ENCODE results near the gene CAPN14. TPM values are rescaled to one million over a fixed set of nuclear protein-coding genes. Genes with fewer than 3 reads are reported as not detected.

CAPN14 gene
- polyA plus RNA-seq, 4 donors, result 0.03 to 0.16 (median 0.08) TPM; not detected in 1

DNA sequence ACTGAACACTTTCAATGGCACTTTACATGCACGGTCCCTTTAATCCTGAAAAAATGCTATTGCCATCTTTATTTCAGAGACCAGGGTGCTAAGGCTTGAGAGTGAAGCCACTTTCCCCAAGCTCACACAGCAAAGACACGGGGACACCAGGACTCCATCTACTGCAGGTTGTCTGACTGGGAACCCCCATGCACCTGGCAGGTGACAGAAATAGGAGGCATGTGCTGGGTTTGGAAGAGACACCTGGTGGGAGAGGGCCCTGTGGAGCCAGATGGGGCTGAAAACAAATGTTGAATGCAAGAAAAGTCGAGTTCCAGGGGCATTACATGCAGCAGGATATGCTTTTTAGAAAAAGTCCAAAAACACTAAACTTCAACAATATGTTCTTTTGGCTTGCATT lies 11.4 kb upstream of the CAPN14 start:
- no peak for DNase-seq (ENCODE audit: low read depth in 4 of 4, low spot score in 2 of 4)

- no peak for DNase-seq (ENCODE audit: low read depth in 4 of 4, low spot score in 2 of 4)
Measured at GRCh38 chr2:31227711-31228125, 10.4 kb upstream of the CAPN14 start.

DNA sequence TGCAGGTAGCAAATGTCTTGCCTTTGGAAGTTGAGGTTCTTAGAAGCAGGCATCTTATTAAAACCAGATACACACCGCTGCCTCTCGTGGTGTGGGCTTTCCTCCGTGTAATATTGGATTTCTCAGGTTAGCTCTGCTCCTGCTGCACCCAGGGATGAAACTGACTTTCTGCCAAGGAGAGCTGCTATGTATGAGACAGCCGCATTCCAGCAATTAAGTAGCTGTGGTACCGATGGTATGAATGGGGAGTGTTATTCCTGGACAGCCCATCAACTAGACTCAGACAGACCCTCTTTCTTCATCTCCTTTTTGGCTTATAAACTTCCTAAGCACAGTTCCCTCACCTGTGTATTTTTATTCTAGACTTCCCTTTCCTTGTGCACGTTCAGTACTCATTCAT lies 9.8 kb upstream of the CAPN14 start:
- no peak for DNase-seq (ENCODE audit: low read depth in 4 of 4, low spot score in 2 of 4)

GRCh38 chr2:31226266-31226665 lies 9.0 kb upstream of the CAPN14 start:
- no peak for DNase-seq (ENCODE audit: low read depth in 4 of 4, low spot score in 2 of 4)

- no peak for DNase-seq (ENCODE audit: low read depth in 4 of 4, low spot score in 2 of 4)
Measured at GRCh38 chr2:31223749-31224148, 6.4 kb upstream of the CAPN14 start.

DNA sequence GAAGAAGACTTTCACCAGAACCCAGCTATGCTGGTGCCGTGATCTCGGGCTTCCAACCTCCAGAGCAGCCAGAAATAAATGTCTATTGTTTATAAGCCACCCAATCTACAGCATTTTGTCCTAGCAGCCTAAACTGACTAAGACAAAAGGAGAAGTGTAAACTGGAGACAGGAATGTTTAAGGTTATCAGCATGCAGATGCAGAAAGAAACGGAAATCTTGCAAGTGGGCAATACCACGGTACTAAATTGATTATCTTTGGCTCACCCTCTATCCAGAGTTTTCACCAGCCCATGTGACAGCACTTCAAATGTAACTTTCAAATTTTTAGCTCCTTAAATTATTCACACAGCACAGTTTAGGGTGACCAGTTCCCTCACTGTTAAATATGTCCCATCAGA lies 5.7 kb upstream of the CAPN14 start:
- no peak for DNase-seq (ENCODE audit: low read depth in 4 of 4, low spot score in 2 of 4)

- DNase-seq (ENCODE audit: low read depth in 4 of 4, low spot score in 2 of 4), result no peak
Measured at GRCh38 chr2:31222071-31222470, 4.8 kb upstream of the CAPN14 start.

- DNase-seq (ENCODE audit: low read depth in 4 of 4, low spot score in 2 of 4), result no peak
Measured at GRCh38 chr2:31221544-31221943, 4.2 kb upstream of the CAPN14 start.

- no peak for DNase-seq (ENCODE audit: low read depth in 4 of 4, low spot score in 2 of 4)
Measured at GRCh38 chr2:31219131-31219969, 2.0 kb upstream of the CAPN14 start.

- DNase-seq (ENCODE audit: low read depth in 4 of 4, low spot score in 2 of 4), result no peak
Measured at GRCh38 chr2:31216734-31217133, 581 bp downstream of the CAPN14 start.

DNA sequence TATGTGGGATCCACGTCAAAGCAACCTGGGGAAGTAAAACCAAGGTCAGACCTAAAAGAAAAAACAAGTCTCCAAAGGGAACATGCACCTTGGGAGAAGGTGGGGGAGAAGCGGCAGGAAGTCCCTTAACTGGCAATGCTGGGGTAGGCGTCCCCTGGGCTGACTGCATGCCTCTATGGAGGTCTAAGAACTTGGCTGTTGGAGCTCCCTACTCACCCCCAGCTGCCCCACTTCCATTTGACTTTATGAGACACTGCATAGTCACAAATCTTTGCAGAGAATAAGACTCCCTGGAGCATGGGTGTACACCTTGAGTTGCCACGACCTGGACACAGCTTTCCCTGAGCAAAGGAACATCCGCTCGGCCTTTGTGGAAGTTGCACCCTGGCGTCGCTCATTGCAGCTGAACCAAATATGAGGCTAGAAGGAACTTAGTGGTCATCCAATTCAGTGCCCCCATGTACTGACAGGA lies 2.8 kb downstream of the CAPN14 start:
- no peak for DNase-seq (ENCODE audit: low read depth in 4 of 4, low spot score in 2 of 4)

DNA sequence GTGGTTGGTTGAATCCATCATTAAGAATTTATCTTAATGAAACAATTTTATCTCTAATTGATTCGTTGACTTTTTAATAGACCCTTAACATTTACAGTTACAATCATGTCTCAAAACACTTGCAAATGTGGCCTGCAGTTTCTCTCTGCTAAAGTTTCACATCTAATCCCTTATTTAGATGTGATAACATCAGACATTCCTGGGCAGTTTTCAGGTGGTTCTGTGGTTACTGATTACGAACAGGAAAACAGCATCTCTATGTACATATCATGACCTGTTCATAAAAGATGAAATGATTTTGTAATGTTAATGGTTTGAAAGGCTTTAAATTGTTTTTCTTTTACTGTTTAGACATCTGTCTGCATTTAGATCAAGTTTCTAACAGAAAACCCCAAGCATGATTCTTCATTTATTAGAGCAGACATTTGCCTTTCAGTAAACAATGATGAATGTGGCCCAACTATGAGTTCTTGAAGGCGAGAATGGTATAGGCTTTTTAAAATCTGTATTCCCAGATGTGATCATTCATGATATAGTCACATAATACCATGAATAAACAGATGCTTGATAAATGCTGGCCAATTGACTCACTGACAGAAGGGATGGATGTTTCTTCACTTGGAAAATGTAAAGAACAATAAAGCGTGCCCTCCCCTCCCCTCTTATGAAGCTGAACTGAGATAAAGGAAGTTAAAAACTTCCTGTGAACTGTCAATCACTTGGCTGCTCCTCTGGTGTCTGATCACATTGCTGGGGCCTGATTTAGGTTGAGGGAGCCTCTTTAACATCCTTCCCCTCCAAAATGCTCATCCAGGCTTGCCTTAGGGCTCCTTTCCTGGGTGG lies 3.5 kb downstream of the CAPN14 start:
- DNase-seq (ENCODE audit: low read depth in 4 of 4, low spot score in 2 of 4), result no peak

- DNase-seq (ENCODE audit: low read depth in 4 of 4, low spot score in 2 of 4), result no peak
Measured at GRCh38 chr2:31212659-31213600, 4.4 kb downstream of the CAPN14 start.

DNA sequence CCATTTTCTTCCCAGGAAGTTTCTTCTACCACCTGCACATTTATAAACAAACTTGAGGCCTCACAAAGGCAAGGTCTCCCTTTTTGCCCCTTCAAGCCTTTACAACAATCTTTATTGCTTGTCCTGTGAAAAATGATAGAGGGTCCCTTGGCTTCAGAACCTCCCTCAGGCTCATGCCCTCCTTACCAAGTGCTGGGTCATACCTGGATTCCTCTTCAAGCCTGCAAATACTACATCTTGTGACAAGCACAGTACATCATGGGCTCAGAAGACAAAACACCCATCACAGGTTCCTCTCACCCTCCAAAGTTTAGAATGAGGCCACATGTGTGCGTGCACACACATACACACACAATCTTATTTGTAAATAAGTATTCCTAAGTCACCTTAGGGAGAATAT lies 9.1 kb downstream of the CAPN14 start:
- DNase-seq (ENCODE audit: low read depth in 4 of 4, low spot score in 2 of 4), result no peak

GRCh38 chr2:31207790-31208189 lies 9.5 kb downstream of the CAPN14 start:
- no peak for DNase-seq (ENCODE audit: low read depth in 4 of 4, low spot score in 2 of 4)

DNA sequence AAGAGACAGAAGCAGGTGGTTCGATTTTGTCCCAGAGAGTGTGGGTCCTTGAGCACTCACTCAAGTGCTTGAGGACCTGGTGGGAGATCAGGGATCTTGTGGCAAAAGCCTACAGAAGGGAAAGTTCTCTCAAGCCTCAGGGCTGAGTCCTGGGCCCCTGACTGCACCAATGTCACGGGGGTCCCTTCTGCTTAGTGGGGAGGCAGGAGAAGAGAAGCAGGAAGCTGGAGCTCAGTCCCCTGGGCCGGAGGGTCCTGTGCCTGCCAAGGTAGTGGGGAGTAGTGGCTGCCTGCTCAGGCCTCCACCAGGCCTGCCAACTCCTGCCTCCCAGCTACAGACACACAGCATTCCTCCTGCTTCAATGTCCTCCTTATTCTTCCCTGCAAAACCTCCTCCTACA lies 11.7 kb downstream of the CAPN14 start:
- DNase-seq (ENCODE audit: low read depth in 4 of 4, low spot score in 2 of 4), result no peak

- DNase-seq (ENCODE audit: low read depth in 4 of 4, low spot score in 2 of 4), result no peak
Measured at GRCh38 chr2:31205186-31205585, 12.1 kb downstream of the CAPN14 start.

- peak in 2 of 4 donors; percentile 20 to 21 for DNase-seq (ENCODE audit: low read depth in 4 of 4, low spot score in 2 of 4)
Measured at GRCh38 chr2:31204783-31205182, 12.5 kb downstream of the CAPN14 start.

DNA sequence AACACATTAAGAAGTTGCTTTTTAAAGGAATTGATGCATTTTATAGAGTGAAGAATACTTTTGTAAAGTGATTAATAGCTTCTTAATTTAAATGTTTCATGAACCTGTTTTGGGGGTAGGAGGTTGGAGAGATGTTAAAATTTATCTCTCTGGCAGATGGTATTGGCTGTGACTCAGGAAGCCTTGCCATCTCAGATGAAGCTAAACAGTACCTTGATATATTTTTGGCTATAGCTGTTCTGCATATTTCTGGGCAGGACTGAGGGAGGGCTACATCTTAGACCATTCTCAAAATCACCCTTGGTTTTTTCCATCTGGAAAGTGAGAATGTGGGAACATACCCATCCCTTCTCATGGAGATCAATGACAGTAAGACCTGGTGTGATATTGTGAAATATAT lies 13.4 kb downstream of the CAPN14 start:
- no peak for DNase-seq (ENCODE audit: low read depth in 4 of 4, low spot score in 2 of 4)

GRCh38 chr2:31202833-31203232 lies 14.5 kb downstream of the CAPN14 start:
- no peak for DNase-seq (ENCODE audit: low read depth in 4 of 4, low spot score in 2 of 4)

DNA sequence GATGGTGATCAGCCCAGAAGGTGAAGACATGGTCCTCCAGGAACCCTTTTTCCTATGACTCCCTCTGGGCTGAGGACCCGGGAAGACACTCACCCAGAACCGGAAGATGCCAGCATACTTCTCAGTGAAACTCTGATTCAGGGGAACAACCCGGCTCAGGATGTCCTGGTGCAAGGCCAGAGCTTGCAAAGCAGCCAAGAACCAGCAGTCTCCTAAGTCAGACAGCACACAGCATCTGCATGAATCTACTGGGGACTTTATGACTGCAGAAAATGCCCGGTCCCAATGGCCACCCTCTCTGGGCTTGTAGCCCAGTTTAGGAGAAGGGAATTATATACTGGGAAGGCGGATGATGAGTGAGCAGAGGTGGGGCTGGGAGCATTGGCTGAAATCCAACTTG lies 15.3 kb downstream of the CAPN14 start:
- no peak for DNase-seq (ENCODE audit: low read depth in 4 of 4, low spot score in 2 of 4)

Measured in left renal cortex interstitium (tissue), 4 donors.